ENCODE measurements around the gene ELOVL6.
"Not testable (repeated sequence)": the region's sequence is repeated elsewhere in the genome, so short reads cannot be mapped to it uniquely, and the experiment has no call there.

ELOVL6 gene

DNA sequence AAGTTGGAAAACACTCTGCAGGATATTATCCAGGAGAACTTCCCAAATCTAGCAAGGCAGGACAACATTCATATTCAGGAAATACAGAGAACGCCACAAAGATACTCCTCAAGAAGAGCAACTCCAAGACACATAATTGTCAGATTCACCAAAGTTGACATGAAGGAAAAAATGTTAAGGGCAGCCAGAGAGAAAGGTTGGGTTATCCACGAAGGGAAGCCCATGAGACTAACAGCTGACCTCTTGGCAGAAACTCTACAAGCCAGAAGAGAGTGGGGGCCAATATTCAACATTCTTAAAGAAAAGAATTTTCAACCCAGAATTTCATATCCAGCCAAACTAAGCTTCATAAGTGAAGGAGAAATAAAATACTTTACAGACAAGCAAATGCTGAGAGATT is 120.3 kb downstream of the ELOVL6 start:
- not testable (repeated sequence) for H3K4me3 ChIP-seq (ENCODE audit: low read depth, low read length)

DNA sequence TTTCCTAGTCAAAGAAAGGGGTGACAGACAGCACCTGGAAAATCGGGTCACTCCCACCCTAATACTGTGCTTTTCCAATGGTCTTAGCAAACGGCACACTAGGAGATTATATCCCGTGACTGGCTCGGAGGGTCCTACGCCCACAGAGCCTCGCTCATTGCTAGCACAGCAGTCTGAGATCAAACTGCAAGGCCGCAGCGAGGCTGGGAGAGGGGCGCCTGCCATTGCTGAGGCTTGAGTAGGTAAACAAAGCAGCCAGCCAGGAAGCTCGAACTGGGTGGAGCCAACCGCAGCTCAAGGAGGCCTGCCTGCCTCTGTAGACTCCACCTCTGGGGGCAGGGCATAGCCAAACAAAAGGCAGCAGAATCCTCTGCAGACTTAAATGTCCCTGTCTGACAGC is 121.6 kb downstream of the ELOVL6 start:
- not testable (repeated sequence) for H3K4me3 ChIP-seq (ENCODE audit: low read depth, low read length)

GRCh38 chr4:110075891-110076290 is 122.5 kb downstream of the ELOVL6 start:
- no peak overlapping the region for H3K4me3 ChIP-seq (ENCODE audit: low read depth, low read length)

- H3K4me3 ChIP-seq (ENCODE audit: low read depth, low read length): no peak overlapping the region
Measured at GRCh38 chr4:110075083-110075738, 123.2 kb downstream of the ELOVL6 start.

GRCh38 chr4:110074570-110074969 is 123.8 kb downstream of the ELOVL6 start:
- no peak overlapping the region for H3K4me3 ChIP-seq (ENCODE audit: low read depth, low read length)

DNA sequence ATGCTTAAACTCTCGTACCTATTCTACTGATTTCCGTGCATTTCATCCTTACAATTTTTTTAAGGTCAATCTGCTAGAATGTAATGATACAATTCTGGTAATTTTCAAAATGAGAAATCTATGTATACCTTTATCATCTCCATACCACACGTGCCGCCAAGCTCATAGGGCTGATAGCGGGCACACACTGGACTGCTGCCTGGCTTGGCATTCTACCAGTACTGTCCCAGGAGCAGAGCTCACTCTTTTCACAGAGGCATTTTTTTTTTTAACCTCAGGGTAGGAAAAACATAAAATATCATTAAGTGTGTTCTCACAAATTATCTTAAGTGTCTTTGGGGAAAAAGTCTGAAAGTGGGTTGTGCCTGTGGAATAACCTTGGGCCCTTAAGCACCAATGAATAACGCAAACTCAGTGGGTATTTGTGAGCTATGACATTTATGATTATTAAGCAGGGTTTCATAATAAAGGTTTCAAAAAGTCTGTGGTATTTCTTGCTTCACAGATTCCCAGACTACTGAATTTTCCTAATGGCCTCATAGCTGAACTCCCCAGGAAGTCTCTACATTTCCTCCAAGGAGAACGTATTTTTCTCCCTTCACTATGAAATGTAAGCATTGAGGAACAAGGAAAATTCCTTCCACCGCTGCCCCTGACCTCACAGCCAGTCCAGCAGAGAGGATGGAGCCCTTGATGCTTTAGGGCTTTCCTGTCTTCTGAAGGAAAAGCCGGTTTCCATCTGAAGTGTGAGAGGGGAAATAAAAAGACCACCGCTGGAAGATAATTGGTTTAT is 125.2 kb downstream of the ELOVL6 start:
- no peak overlapping the region for H3K4me3 ChIP-seq (ENCODE audit: low read depth, low read length)

DNA sequence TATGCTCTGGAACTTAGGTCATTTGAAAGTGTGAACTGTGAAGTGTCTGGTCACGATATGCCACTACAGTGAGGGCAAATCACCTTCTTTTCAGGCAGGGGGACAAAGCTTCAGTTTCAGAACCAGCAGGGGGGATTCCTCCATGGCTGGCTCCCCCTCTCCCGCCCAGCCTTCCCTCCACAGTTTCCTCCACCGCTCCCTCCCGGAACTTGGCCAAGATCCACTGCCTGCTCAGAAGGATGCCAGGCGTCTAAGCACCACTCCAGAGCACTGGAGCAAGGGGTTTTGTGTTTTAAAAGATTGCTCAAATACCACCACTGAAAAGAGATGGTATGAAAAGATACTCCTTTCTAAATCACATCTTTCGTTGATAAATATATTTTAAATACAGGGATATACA is 126.9 kb downstream of the ELOVL6 start:
- H3K4me3 ChIP-seq (ENCODE audit: low read depth, low read length): no peak overlapping the region

- H3K4me3 ChIP-seq (ENCODE audit: low read depth, low read length): no peak overlapping the region
Measured at GRCh38 chr4:110068248-110068647, 130.2 kb downstream of the ELOVL6 start.

DNA sequence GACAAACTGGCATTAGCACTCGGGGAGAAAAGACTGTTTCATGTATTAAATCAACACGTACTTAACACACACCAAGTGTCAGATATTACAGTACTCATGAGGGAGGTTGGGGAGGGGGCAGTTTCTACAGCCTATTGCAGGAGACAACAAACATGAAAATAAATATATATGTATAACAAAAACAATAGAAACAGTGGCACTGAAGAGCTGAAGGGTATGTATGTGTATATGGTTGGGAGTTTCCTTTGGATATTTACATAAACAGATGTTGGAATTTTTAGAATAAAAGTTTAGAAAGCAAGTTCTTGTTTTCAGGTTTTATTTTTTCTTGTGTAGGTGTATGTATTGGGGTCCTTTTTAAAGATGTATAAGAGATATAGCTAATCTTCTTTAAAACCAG is 133.5 kb downstream of the ELOVL6 start:
- no peak overlapping the region for H3K4me3 ChIP-seq (ENCODE audit: low read depth, low read length)

DNA sequence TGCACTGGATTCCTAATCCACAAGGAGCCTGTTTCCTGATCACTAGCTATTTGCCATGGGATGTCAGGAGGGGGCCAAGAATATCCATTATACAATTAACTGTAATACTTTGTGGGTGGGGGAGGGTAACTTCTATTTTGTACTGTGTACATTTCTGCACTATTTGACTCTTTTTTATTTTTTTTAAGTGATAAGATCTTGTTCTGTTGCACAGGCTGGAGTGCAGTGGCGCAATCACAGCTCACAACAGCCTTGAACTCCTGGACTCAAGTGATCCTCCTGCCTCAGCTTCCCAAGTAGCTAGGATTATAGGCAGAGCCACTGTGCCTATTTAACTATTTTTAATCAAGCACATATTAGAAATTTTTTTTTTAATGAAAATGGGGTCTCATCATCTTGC is 134.1 kb downstream of the ELOVL6 start:
- no peak overlapping the region for H3K4me3 ChIP-seq (ENCODE audit: low read depth, low read length)

DNA sequence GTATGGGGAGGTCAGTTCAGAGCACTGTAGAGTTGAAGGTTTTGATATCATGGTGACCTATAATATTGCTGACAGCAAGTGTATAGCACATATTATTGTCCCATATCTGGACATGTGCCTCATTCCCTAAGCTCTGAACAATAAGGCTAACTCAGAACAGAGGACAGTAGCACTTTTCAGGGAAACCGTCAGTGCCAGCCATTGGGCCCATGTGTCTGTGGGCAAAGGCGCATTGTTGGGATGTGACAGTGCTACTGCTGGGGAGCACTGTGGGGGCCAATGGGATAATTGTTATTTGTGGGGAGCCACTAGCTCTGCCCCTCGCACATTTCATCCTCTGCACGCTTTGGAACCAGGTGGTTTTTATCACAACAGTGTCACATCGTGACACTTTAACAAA is 136.2 kb downstream of the ELOVL6 start:
- H3K4me3 ChIP-seq (ENCODE audit: low read depth, low read length): no peak overlapping the region

DNA sequence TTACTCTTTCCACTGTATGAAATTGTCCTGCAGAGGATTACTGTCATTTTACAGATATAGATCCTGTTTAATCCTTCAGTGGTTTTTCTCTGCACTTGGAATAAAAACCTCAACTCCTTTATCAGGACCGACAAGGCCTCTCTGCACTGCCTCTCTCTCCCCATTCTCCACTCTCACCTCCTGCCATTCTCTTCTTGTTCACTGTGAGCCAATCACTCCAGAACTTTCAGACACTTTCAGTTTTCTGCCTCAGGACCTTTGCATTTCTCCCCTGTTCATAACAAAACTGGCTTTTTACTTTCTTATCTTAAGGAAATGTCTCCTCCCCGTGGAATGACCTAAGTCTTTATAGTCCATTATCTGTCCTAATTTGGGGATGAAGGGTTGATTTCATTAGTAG is 137.3 kb downstream of the ELOVL6 start:
- no peak overlapping the region for H3K4me3 ChIP-seq (ENCODE audit: low read depth, low read length)

GRCh38 chr4:110059556-110060191 is 138.7 kb downstream of the ELOVL6 start:
- H3K4me3 ChIP-seq (ENCODE audit: low read depth, low read length): no peak overlapping the region

- H3K4me3 ChIP-seq (ENCODE audit: low read depth, low read length): no peak overlapping the region
Measured at GRCh38 chr4:110058677-110059076, 139.7 kb downstream of the ELOVL6 start.

GRCh38 chr4:110055158-110055768 is 143.2 kb downstream of the ELOVL6 start:
- no peak overlapping the region for H3K4me3 ChIP-seq (ENCODE audit: low read depth, low read length)

- no peak overlapping the region for H3K4me3 ChIP-seq (ENCODE audit: low read depth, low read length)
Measured at GRCh38 chr4:110049951-110050925, 148.2 kb downstream of the ELOVL6 start.

DNA sequence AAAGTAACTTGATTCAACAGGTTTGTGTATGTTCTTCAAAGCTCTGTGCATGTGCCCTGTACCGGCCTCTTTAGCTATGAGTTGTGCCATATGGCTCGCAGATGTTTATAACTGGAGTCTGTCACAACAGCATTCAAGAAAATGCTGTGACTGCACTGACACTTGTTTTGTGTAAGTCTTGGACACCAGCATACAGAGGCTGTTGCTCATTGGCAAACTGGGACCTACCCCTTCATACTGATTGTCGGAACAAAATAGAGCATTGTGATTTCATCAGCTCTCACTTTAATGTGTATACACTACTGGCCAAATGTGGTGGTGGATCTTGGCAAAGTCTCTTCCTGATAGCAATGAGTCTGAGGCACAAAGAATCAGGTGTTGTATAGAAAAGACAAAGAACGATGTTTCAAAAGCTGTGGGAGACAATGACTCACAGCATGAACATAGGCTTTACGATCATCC is 151.8 kb downstream of the ELOVL6 start:
- H3K4me3 ChIP-seq (ENCODE audit: low read depth, low read length): no peak overlapping the region

- H3K4me3 ChIP-seq (ENCODE audit: low read depth, low read length): no peak overlapping the region
Measured at GRCh38 chr4:110042545-110043517, 155.6 kb downstream of the ELOVL6 start.

DNA sequence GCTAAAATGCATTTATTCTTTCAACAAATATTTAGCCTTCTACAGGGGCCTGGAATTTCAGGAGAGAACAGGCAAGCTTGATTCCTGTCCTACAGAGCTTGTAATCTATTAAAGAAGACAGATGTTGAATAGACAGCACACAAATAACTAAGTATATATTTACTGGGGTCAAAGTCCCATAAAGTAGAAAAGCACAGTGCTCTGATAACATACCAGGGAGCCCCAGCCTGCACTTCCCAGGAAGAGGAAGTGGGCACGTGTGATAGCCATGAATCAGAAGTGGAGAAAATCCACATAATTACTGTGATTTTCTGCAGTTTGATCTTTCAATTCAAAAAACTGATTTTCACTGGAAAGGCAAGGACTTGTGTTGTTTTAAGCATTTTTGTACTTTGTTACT is 156.7 kb downstream of the ELOVL6 start:
- no peak overlapping the region for H3K4me3 ChIP-seq (ENCODE audit: low read depth, low read length)

Measured in iPS-11a (cell line).